HL-60/S4 treated with phorbol 12-myristate 13-acetate at 8.2 ng/mL for 4 days and 3 days (cell line): ENCODE measurements around the gene MED16.
"Not testable (repeated sequence)": the region's sequence is repeated elsewhere in the genome, so short reads cannot be mapped to it uniquely, and the experiment has no call there.

ENCODE experiments used
- in situ Hi-C: fragments of 300-500 bp; cut with MboI; formaldehyde crosslinking; loops from 2 replicates; pipeline ENCODE4 v1.15.0; 2022; ENCODE audit warnings: low sequenced_read_pairs

The MED16 gene

GRCh38 chr19:861141-861755, 31.7 kb downstream of the MED16 start:
- in situ Hi-C loops = loop anchor here (25.0 kb wide), 1 partner anchor 126 kb away; the partner anchor contains the start of gene WDR18

DNA sequence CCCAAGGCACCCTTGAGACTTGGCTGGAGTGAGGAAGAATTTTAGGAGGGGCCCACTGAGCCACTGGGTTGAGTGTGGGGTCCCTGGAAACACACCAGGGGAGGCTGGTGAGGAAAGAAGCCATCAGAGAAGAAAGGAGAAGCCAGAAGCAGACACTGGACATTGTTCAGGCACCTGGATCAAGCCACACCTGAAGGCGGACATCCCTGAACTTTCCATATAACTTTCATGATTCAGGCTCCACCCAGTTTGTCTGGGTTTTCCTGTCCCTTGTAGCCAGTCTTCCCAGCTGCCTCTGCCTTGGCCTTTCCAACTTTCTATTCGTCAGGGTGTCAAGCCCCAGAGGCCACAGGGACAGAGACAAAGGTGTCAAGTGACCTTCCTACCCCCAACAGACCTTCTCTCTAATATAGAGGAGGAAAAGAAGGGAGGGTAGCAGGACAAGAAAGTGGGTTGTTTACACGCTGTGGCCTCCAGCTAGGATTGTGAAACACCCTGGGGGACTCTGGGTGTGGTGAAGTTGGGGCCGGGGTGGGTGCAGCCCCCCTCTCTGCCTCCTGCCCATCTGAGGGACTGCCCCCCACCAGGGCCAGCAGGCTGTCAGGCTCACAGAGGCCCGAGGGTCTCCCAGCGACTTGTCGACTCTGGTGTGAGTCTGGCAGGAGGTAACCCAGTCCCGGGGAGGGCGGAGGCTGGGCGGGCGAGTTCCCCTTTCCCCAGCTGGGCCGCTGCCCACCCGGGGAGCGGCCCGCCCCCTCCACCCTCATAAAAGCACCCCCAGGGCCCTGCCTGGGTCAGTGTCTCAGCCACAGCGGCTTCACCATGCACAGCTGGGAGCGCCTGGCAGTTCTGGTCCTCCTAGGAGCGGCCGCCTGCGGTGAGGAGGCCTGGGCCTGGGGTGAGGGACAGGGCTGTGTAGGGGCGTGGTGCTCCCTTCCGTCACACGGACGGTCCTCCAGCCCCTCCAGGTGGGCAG, 33.8 kb downstream of the MED16 start, which contains the start of gene CFD:
CFD (plus strand) TSS at position 797 of the 976 bp plus-strand sequence; CDS start at position 823, 26 bp downstream.
- in situ Hi-C loops = loop anchor here (25.0 kb wide), 1 partner anchor 128 kb away; the partner anchor contains the start of gene WDR18

- in situ Hi-C loops = loop anchor here (25.0 kb wide), 1 partner anchor 129 kb away; the partner anchor contains the start of gene WDR18
Measured at GRCh38 chr19:858284-858683, 34.7 kb downstream of the MED16 start.

GRCh38 chr19:855566-856120, 37.3 kb downstream of the MED16 start:
- in situ Hi-C loops = loop anchor here (25.0 kb wide), 1 partner anchor 132 kb away; the partner anchor contains the start of gene WDR18

GRCh38 chr19:855142-855541, 37.8 kb downstream of the MED16 start:
- in situ Hi-C loops = loop anchor here (25.0 kb wide), 1 partner anchor 132 kb away; the partner anchor contains the start of gene WDR18

DNA sequence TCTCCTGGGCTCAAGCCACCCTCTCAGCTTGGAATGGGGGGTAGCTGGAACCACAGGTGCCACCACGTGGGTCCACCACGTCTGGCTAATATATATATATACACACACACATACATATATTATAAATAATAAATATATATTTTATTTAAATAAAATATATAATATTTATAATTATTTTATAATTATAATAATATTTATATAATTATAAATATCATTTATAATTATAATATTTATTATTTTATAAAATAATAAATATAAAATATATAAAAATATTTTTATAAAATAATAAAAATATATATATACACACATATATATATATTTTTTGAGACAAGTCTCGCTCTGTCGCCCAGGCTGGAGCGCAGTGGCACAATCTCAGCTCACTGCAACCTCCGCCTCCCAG, 38.4 kb downstream of the MED16 start:
- in situ Hi-C loops = loop anchor here (25.0 kb wide), 1 partner anchor 133 kb away; the partner anchor contains the start of gene WDR18

GRCh38 chr19:853614-854220, 39.3 kb downstream of the MED16 start:
- in situ Hi-C loops = loop anchor here (25.0 kb wide), 1 partner anchor 134 kb away; the partner anchor contains the start of gene WDR18

DNA sequence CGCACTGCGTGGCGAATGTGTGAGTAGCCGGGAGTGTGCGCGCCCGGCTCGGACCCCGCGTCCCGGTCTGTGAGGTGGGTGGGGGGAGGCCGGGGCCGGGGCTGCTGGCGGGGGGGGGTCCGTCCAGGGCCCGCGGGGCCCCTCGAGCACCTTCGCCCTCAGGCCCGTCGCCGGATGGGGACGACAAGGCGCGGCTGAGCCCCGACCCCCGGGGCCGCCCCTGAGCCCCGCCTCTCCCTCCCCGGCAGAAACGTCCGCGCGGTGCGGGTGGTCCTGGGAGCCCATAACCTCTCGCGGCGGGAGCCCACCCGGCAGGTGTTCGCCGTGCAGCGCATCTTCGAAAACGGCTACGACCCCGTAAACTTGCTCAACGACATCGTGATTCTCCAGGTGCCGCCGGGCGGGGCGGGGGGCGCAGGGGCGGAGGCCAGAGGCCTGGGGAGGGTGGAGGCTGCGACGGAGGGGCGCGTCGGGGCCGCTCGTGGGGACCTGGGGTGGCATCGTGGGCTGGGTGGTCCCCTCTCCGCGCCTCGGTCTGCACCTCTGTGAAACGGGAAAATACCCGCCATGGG, 39.9 kb downstream of the MED16 start:
- in situ Hi-C loops = loop anchor here (25.0 kb wide), 1 partner anchor 134 kb away; the partner anchor contains the start of gene WDR18

- in situ Hi-C loops = loop anchor here (25.0 kb wide), 1 partner anchor 135 kb away; the partner anchor contains the start of gene WDR18
Measured at GRCh38 chr19:852136-853013, 40.6 kb downstream of the MED16 start, which contains the start of gene ELANE. ELANE (plus strand) TSS chr19:852303; CDS start chr19:852329, 26 bp downstream.

GRCh38 chr19:850979-851335, 42.0 kb downstream of the MED16 start:
- in situ Hi-C loops = loop anchor here (25.0 kb wide), 1 partner anchor 136 kb away; the partner anchor contains the start of gene WDR18

DNA sequence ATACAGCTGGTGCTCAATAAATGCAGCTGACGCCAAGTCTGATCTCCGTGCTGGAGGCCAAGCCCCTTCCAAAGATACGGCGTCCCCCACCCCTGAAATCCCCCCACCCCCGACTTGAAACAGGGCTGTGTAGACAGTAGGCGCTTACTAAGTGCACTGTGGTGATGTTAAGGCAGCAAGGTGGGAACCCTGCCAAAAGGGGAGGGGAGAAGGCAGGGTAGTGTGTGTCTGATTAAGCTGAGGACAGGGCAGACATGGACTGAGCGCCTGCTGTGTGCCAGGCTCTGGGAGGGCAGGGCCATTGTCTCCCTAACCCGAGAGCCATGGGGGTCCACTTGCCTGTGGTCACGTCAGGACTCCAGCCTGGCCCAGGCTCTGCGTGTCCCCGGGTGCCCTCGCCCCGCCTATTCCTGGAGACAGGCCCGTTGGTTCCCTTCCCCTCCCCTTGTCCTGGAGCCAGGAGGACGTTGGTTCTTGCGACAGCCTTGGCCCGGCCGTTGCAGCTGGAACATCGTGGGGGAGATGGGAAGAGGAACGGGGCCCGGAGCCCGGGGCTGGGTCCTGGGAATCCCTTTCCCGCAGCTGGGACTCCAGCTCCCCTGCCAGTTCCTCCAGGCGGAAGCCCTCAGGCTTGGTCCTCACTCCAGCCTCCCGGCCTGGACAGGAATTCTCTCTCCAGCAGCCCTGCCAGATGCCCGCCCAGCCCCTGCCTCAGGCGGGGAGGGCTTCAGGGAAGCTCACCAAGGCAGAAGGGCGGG, 42.6 kb downstream of the MED16 start:
- in situ Hi-C loops = loop anchor here (25.0 kb wide), 1 partner anchor 137 kb away; the partner anchor contains the start of gene WDR18

GRCh38 chr19:849195-849594, 43.8 kb downstream of the MED16 start:
- in situ Hi-C loops = not testable (repeated sequence)

DNA sequence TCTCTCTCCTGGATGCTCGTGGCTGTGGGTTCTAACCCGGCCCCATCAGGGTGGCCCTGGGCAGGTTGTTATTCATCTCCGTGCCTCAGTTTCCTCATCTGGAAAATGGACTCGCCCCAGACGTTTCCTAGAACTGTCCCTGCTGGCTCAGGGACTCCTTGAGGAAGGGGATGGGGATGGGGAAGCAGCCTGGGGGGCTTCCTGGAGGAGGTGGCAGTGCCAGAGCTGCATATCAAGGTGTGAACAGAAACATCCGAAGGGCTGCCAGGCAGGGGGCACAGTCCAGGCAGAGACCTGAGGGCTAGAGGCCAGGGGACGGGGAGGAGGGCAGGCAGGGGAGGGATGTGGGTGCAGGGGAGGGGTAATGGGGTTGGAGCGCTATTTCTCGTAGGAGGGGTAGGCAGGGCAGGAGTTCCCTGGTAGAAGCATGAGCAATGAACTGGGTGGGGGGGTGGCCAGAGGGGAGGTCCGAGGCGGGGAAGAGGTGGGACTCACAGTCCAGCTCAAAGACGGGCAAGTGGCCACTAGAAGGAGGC, 44.5 kb downstream of the MED16 start:
- in situ Hi-C loops = no loop called here

GRCh38 chr19:845707-846521, 47.1 kb downstream of the MED16 start:
- in situ Hi-C loops = no loop called here

DNA sequence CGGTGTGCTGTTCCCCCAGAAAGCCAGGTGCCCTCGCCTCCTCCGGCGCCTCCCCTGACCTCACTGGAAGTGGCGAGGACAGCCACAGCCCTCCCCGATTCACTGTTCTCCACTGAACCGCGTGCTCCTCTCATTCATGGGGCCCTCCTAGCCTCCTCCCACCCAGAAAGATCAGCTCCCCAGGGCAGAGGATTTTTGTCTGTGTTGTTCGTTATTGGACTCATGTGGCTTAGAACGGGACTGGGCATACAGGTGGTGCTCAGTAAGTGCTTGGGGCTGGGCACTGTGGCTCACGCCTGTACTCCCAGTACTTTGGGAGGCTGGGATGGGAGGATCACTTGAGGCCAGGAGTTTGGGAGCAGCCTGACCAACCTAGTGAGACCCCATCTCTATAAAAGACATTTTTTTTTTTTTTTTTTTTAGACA, 48.4 kb downstream of the MED16 start:
- in situ Hi-C loops = no loop called here

DNA sequence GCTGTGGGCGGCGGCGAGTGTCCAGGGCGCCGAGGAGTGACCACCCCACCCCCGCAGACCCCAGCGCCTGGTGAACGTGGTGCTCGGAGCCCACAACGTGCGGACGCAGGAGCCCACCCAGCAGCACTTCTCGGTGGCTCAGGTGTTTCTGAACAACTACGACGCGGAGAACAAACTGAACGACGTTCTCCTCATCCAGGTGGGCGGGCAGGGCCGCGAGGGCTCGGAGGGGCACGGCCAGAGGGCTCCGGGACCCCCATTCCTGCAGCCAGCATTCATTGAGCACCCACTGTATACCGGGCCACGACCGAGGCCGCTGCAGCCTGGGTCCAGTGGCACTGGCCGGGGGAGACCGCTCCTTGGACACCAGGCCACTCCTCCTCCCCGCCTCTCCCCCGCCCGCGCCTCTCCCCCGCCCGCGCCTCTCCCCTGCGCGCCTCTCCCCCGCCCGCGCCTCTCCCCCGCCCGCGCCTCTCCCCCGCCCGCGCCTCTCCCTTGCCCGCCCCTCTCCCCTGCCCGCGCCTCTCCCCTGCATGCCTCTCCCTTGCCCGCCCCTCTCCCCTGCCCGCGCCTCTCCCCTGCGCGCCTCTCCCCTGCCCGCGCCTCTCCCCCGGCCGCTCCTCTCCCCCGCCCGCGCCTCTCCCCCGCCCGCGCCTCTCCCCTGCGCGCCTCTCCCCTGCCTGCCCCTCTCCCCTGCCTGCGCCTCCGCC, 49.0 kb downstream of the MED16 start:
- in situ Hi-C loops = no loop called here
